ENCODE results near the gene KRTAP10-10. TPM values are rescaled to one million over a fixed set of nuclear protein-coding genes. Genes with fewer than 3 reads are reported as not detected.

Gene KRTAP10-10
- total and polyA plus RNA-seq, 2 of the 8 experiments (the other 6 are each of a cell fraction or from before 2014, with no cell fraction given): not detected

GRCh38 chr21:44664691-44665090, 27.5 kb downstream of the KRTAP10-10 start:
- no peak overlapping the region for H2AK5ac ChIP-seq (ENCODE audit: low read depth, low read length)
- no peak overlapping the region for H2BK5ac ChIP-seq (ENCODE audit: low read depth, low read length)
- no peak overlapping the region for H3K9ac ChIP-seq (replicated peaks in 1 of 4; ENCODE audit: extremely low read depth in 1 of 4, low read depth in 3 of 4, low read length in 3 of 4)
- no peaks in the 10 kb centered on the region for H4K20me1 ChIP-seq (replicated peaks in 1 of 2; ENCODE audit: control insufficient read depth in 1 of 2, insufficient read depth in 2 of 2, low read length in 2 of 2)
- no peak overlapping the region for H3K27ac ChIP-seq (ENCODE audit: low read depth, low read length)
- FAIRE-seq (no peak), DNase-seq (ENCODE audit: low read depth in 1 of 2, low spot score in 2 of 2) (no peak)
- H2AFZ ChIP-seq (ENCODE audit: low read length): no peak overlapping the region
- no peak overlapping the region for H3K14ac ChIP-seq (ENCODE audit: insufficient read length)
- H3K56ac ChIP-seq (replicated peaks; ENCODE audit: insufficient read length, low read depth, low read length): no peak overlapping the region
- H2BK15ac ChIP-seq (ENCODE audit: low read length): no peak overlapping the region
- no peak overlapping the region for H2BK12ac ChIP-seq (ENCODE audit: low read depth, low read length)
- no peaks in the 10 kb centered on the region for H3K27me3 ChIP-seq (replicated peaks in 1 of 4; ENCODE audit: control insufficient read depth in 3 of 4, extremely low read depth in 1 of 4, insufficient read depth in 3 of 4, low read length in 3 of 4)
- H3K4me2 ChIP-seq (ENCODE audit: insufficient read depth in 1 of 2, low read depth in 2 of 2, low read length in 2 of 2): no peak overlapping the region
- H3K4me3 ChIP-seq (ENCODE audit: extremely low read depth in 1 of 4, insufficient read depth in 2 of 4, low read depth in 3 of 4, low read length in 4 of 4): no peak overlapping the region
- H4K5ac ChIP-seq (ENCODE audit: insufficient read length, low read depth, low read length): no peak overlapping the region
- H4K91ac ChIP-seq (replicated peaks; ENCODE audit: insufficient read length, low read length): no peak overlapping the region
- no peaks in the 10 kb centered on the region for H3K36me3 ChIP-seq (ENCODE audit: control insufficient read depth in 2 of 4, insufficient read depth in 4 of 4, low read length in 3 of 4)
- H3K79me2 ChIP-seq (ENCODE audit: control insufficient read depth in 1 of 2, insufficient read depth in 2 of 2, low read length in 2 of 2): no peaks in the 10 kb centered on the region; a peak in 1 of 4 replicates
- H3K79me1 ChIP-seq (ENCODE audit: low read depth, low read length): no peaks in the 10 kb centered on the region
- TF ChIP-seq NRF1 (IDR thresholded peaks at IDR 0.05; ENCODE audit: low read depth, low read length) (no peak), MAFK (IDR thresholded peaks at IDR 0.05; ENCODE audit: low read depth, low read length) (no peak)
- peaks cover 0 to 8% (median 0%) of the 10 kb centered on the region in 4 experiments; a peak in 2 of 7 replicates for H3K4me1 ChIP-seq (replicated peaks in 1 of 4; ENCODE audit: control insufficient read depth in 3 of 4, insufficient read depth in 4 of 4, low read length in 3 of 4)
- peaks cover 4% of the 10 kb centered on the region in 2 experiments; a peak in 2 of 4 replicates for H3K9me3 ChIP-seq (ENCODE audit: insufficient read depth in 2 of 2, low read depth in 1 of 2, low read length in 1 of 2)
- H2BK20ac ChIP-seq (ENCODE audit: low read length): no peak overlapping the region
- H3K4ac ChIP-seq (replicated peaks; ENCODE audit: insufficient read length, low read depth, low read length): peak overlapping the region; percentile 44
- H3K23me2 ChIP-seq (ENCODE audit: low read depth, low read length): no peaks in the 10 kb centered on the region
- WGBS, 2 experiments (ENCODE audit: extremely low coverage in 1 of 2, insufficient coverage in 1 of 2, insufficient read length in 1 of 2, insufficient replicate concordance in 2 of 2, low coverage in 1 of 2, low lambda C conversion rate in 2 of 2, missing lambda C conversion rate in 1 of 2): 91% methylated on average over 5 of the region's 5 CpGs; no CpG with 5 or more reads in 1 of the 2 experiments
- CTCF ChIA-PET (ENCODE audit: partially characterized antibody): interaction anchor here (0.9 kb wide), 1 partner anchor 14 kb away, joined by 3 read pairs; no protein-coding TSS in a partner anchor
- no peak overlapping the region for H3K23ac ChIP-seq (ENCODE audit: insufficient read length)
- no peak overlapping the region for H3K18ac ChIP-seq (ENCODE audit: extremely low read depth, low read length)
- no peak overlapping the region for H2BK120ac ChIP-seq (replicated peaks; ENCODE audit: low read depth, low read length)
- H4K8ac ChIP-seq (ENCODE audit: extremely low read depth, insufficient read depth, low read length): no peak overlapping the region
- POLR2A ChIA-PET (ENCODE audit: partially characterized antibody): interaction anchor here (1.5 kb wide), 1 partner anchor 8 kb away, joined by 4 read pairs; no protein-coding TSS in a partner anchor

Data from H1 (cell line).